Hindlimb muscle (tissue), 1 donor: ENCODE measurements around the gene AKR1C4. TPM values are rescaled to one million over a fixed set of nuclear protein-coding genes. Genes with fewer than 3 reads are reported as not detected.
"Not testable (repeated sequence)": the region's sequence is repeated elsewhere in the genome, so short reads cannot be mapped to it uniquely, and the experiment has no call there.

Source experiments
- DNase-seq: peaks from one replicate; pipeline ENCODE4 v3.0.0-alpha.2; 2013
- polyA plus RNA-seq: library from polyadenylated mRNA; unstranded; fragments of 120-200 nt; gene quantifications from one replicate; pipeline ENCODE4 v1.2.1, GENCODE V29; 2013; ENCODE audit not compliant: insufficient read length

Gene AKR1C4
- polyA plus RNA-seq, 1 donor: not detected

- not testable (repeated sequence) for DNase-seq
These were observed 13.1 kb downstream of the AKR1C4 start for GRCh38 chr10:5209776-5210175.

- DNase-seq: not testable (repeated sequence)
These were observed 13.6 kb downstream of the AKR1C4 start for GRCh38 chr10:5210261-5210660.

DNA sequence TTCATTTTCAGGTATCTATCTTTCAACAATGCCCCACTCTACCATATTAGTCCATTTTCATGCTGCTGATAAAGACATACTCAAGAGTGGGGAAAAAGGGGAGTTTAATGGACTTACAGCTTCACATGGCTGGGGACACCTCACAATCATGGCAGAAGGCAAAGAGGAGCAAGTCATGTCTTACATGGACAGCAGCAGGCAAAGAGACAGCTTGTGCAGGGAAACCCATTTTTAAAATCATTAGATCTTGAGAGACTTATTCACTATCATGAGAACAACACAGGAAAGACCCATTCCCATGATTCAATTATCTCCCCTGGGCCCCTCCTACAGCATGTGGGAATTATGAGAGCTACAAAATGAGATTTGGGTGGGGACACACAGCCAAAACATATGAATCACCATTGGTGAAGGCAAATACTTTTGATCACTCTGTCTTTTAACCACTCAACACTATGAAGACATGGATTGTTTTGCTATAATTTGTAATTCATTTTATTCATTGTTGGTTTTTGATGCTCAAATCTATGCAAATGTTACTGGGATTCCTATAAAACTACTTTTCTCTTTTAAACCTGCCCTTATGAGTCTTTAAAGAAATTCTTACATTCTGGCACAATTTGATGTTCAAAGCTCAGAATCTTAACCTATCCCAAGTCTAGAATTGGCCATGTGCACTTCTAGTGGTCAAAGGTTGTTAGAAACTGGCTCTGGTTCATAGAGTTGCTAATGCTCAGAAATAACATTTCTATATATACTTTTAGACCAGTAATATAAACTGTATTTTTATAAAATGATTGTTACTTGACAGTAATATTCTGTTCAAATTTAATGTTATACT lies 15.3 kb downstream of the AKR1C4 start:
- DNase-seq: no peak

DNA sequence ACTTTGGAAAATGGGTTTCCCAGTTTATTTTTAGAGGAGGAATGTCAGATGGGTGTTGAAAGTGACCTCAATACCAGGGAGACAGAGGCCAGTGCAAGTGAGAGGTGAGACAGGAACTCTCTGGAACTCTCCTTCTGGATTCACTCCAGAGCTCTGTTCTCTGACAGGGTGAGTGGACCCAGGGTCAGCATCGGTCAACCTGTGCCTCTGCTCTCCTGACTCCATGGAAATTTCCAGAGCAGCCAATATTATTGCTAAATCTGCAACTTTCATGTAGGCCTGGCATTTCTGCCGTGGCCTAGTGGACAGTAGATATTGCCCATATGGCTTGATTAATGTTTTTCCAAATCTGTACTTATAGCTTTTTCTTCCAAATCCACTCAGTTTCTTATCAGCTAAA lies 20.2 kb downstream of the AKR1C4 start:
- no peak for DNase-seq

DNA sequence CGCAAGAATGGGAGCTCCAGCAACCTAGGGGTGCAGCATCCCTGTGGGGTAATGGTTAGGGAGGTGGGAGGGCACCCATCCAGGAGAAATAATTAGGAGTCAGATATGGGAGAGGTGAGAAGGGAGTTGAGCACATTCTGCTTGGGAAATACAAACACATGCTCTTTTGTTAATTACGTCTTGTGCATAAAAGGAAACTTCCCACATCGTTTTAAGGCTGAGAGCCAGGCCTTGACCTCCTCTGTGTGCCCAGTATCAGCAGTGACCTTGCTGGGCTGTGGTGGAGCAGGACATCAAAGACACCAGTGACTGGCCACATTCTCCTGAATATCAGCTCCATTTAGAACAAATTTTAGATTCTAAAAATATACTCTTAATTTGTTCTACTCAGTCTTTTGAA lies 22.6 kb downstream of the AKR1C4 start:
- DNase-seq: no peak

GRCh38 chr10:5222942-5223341 lies 26.3 kb downstream of the AKR1C4 start:
- DNase-seq: not testable (repeated sequence)

- DNase-seq: no peak
These were observed 32.4 kb downstream of the AKR1C4 start for GRCh38 chr10:5229019-5229418.

- no peak for DNase-seq
These were observed 36.7 kb downstream of the AKR1C4 start for GRCh38 chr10:5233324-5233723.

GRCh38 chr10:5234106-5234860 lies 37.6 kb downstream of the AKR1C4 start:
- DNase-seq: peak; percentile 27

GRCh38 chr10:5237541-5237940 lies 40.9 kb downstream of the AKR1C4 start:
- DNase-seq: not testable (repeated sequence)

- DNase-seq: no peak
These were observed 45.9 kb downstream of the AKR1C4 start for GRCh38 chr10:5242585-5242984.

- no peak for DNase-seq
These were observed 46.9 kb downstream of the AKR1C4 start for GRCh38 chr10:5243521-5243987.

DNA sequence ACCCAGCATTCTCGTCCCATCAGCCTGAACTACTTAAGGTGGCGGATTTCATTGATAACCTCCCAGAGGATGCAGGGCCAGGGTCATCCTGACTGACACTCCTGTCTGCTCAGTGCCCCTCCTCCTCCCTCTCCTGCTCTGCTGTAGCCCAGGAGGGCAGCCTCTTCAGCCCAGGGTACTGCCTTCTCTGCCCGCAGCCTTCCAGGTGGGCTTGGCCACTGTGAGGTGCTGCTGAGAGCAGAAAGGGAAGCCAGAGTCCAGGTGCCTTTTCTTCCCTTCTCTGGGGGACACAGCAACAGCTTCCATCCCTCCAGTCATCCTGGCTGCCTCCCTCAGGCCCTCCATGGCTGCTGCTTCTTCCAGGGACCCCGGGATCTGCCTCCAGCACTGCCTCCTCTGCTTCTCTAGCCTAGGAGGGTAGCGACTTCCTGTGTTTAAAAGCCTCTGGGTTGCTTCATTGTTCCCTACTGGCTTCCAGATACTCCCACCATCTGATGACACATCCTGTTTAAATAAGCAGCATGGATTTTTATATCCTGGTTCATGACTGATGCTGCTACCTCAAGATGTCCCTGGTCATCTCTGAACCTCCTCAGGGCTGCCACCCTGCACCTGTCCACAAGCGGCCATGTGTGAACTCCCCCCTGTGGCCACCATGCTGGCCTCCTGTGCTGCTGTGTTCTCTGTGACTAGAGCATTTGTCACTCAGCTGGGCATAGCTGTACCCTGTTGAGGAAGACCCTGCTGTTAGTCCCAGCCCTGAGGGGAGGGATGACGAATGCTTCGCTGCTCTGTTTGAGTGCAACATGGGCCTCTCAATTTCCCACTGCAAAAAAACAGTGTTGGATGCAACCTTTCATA lies 55.8 kb downstream of the AKR1C4 start:
- no peak for DNase-seq

- DNase-seq: no peak
These were observed 57.9 kb downstream of the AKR1C4 start for GRCh38 chr10:5254488-5254887.

DNA sequence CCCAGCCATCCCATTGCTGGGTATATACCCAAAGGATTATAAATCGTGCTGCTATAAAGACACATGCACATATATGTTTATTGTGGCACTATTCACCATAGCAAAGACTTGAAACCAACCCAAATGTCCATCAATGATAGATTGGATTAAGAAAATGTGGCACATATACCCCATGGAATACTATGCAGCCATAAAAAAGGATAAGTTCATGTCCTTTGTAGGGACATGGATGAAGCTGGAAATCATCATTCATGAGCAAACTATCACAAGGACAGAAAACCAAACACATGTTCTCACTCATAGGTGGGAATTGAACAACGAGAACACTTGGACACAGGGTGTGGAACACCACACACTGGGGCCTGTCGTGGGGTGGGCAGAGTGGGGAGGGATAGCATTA lies 61.1 kb downstream of the AKR1C4 start:
- not testable (repeated sequence) for DNase-seq

DNA sequence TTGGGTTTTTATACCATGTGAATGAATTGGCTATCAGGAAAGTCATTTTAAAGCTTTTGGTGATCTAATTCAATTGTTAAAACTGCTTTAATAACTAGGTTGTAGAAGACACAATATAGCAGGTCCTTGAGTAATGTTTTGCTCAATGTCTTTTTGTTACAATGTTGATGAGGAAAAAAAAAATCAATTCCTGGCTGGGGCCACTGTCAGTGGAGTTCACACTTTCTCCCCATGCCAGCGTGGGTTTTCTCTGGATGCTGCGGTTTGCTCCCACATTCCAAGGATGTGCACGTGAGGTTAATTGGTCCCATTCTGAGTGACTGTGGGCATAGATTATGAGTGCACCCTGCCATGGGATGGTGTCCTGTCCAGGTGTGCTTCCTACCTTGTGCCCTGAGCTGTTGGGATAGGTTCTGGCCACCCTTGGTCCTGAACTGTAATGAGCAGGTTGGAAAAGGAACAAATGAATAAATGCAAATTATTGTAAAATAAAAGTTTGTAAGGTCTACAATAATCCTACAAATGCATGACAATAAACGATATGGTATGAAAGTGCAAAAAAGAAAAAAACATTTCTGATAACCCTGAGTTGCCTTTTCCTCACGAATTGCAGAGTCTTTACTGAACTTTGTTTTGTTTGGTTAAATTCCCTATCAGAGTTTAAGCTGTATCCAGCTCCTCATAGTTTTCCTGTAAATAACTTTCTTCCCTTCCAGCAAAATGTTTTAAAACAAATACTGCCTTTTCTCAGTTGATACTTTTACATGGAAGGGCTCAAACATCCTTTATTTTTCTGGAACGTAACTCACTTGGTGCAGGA lies 62.7 kb downstream of the AKR1C4 start:
- no peak for DNase-seq

DNA sequence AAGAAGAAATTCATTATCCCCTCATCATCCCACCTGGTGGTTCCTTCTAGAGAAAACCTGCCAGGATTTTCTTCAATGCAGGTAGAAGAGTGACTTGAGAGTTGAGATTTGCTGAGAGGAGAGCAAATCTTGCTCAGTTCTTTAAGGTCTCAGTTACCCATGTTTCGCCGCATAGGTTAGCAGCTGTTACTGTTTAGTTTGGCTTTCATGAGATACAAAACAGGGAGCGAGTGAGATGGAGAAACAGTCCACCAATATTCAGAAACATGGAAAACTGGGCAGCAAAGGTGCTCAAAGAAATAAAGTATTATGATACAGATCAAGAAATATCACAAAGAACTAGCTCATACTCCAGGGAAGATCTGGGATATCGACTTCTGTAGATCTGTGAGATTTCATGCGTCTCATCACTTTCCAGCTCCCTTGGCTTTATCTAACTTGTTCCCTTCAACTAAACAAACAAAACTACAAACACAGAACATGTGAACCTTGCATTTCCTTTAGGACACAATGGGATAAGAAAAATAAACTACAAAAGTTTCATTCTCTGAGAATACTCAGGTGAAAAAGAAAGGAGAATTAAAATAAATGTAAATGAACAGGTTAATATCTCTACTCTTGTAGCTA lies 63.4 kb downstream of the AKR1C4 start:
- DNase-seq: no peak

GRCh38 chr10:5260828-5261227 lies 64.2 kb downstream of the AKR1C4 start:
- no peak for DNase-seq

DNA sequence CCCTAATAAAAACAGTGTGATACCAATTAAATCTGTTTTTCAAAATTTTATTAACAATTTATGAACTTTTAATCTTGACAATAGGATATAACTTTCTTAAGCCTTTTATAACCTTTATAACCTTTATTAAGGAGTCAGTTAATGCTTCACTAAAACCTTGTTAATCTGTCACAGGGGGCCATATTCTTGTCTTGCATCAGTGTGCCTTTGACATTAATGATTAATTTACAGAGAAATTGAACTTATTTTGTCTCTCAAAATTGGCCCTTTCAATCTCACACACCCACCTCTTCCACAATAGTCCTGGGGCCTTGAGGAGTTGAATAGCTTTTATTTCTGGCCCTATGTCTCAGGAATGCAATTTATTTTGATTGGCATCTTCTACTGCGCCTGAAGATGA lies 68.5 kb downstream of the AKR1C4 start:
- DNase-seq: no peak

- DNase-seq: no peak
These were observed 69.7 kb downstream of the AKR1C4 start for GRCh38 chr10:5266351-5266750.

- no peak for DNase-seq
These were observed 70.2 kb downstream of the AKR1C4 start for GRCh38 chr10:5266804-5267203.
